Measurements from ENCODE around the gene DENND1A.

The DENND1A gene

DNA sequence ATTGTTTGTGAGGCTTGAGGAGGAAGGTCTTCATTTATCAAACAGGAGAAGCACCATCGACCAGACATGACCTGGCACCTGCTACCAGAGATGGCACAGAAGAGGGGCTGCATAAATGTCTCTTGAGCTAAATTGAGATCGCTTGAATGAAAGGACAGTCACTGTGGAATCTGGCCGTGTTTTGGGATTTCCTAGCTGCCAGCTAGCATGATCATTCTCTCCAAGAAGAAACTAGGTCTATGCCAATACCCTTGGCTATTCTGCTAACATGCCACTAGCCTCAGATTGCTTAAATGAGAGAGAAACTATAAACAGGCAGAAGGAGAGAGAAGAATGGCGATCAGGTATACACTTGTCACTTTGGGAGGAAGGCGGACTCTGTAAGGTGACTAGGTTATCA, 324.6 kb downstream of the DENND1A start:
- DNase-seq: no peak

DNA sequence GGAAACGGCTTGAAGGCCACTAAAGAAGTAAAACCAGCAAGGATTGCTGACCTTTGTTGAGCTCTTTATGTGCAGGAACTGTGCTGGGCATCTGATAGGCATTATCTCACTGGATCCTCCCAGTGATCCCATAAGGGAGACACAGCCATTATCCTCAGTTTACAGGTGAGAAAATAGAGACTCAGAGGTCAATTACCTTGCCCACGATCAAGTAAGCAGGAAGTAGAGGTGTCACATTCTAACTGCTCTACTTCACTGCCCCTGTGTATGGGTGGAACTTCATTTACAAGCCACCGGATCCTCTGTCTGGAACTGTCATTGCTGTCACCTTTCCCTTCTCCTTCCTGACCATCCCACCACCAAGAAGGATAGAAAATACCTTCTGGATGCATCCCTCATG, 325.1 kb downstream of the DENND1A start:
- DNase-seq: no peak

DNA sequence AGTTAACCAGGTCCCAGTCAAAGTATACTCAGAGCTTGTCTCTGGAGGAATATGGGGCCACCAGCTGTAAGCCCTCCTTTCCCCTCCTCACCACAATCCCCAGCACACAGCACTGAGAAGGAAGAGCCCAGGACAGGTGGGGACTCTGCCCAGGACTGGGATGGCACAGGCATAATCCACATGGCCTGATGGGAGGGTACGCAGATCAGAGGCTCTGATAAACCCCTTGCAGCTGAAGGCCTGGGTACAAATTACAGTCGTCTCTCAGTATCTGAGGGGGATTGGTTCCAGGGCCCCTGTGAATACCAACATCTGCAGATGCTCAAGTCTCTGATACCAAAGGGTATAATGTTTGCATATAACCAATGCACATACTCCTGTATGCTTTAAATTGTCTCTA, 328.1 kb downstream of the DENND1A start:
- DNase-seq: no peak

DNA sequence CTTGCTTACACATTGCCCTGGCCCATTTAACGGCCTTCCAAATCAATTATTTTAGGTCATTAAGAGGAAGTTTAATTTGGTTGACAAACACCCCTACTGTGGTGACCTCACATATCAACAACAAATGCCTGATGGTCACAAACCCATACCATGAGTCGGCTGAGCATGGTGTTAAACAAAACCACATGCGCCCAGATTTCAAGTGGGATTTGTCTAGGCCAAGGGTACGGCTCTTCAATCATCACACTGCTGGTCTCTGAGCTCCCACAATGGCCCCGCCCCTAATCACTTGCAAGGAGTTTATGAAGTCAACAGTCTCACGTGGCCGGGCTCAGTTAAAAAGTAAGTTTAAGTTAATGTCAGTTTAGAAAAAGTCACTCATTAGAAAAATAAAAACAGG, 330.1 kb downstream of the DENND1A start:
- DNase-seq: peak in 1 of 2 experiments; percentile 31

DNA sequence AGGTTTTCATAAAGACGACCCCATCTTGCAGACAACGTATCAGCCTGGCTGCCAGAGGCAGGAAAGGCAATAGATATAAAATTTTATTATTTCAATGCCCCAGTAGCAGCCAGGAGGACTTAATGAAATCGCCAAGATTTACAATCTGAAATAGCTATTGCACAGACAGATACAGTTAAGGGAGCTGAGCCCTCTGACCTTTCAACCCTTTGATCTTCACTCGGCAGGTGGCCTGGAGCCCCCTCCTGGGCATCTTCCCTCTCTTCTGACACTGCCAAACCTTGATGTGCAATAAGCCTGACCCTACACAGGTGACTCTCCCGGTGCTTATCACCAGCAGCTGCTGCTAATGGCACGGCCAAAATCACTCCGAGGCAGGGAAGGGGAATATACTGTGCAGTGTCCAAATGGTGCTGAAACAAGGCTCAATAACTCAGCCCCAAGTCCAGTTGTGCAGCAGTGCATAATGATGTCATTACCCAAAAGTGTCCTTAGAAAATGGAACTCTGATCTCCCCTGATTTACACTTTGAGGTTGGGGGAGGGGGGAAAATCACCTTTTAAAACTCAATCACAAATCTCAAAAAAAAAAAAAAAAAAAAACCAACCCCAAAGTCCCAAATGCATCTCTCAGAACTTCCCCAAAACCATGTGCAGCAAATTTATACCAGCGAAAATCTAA, 331.9 kb downstream of the DENND1A start:
- no peak for DNase-seq

DNA sequence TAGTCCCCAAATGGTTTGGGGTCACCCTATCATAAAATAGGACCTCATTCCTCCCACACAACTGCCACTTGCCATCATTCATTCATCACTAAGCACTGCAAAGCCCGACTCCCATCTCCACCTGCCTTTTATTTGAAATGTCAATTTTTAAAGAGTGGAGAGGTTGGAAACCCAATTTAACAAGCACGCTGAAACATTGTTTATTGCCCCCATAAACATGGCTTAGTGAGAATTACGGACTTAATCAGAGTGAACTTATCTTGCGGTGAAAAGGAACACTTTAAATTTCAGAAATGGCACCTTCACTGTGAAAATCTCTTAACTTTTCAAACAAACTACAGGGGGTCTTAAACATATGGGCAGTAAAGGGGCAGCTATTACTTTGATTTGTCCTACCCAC, 332.9 kb downstream of the DENND1A start:
- DNase-seq: no peak

DNA sequence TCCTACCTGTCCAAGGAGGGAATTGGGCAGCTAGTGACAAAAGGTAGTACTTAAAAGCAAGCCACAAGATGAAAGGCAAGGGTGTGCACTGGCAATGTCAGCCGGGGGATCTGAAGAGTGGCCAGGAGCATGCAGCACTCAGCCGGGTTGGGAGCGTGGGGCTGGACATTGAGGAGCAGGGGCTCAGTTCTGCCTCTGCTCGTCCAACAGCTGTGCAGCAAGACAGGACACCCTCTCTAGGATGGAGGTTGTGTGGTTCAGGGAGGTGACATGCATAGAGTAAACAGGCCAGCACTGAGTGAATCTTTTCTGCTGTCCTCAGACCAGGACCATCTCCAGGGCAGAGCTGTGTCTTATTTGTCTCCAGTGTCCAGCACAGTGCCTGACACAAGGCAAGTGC, 338.6 kb downstream of the DENND1A start:
- no peak for DNase-seq

DNA sequence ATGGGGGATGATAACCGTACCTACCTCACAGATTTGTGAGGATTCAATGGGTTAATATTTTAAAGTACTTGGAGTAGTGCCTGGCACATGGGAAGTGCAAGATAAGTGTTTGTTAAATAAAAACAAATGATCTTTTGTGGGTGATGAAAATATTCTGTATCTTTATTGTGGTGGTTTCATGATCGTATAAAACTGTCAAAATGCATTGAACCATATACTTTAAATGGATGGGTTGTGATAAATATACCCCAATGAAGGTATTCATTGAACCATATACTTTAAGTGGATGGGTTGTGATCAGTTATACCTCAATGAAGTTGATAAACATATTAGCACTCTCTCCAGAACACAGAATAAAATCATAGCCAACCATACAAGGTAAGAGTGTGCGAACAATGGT, 339.4 kb downstream of the DENND1A start:
- DNase-seq: no peak

DNA sequence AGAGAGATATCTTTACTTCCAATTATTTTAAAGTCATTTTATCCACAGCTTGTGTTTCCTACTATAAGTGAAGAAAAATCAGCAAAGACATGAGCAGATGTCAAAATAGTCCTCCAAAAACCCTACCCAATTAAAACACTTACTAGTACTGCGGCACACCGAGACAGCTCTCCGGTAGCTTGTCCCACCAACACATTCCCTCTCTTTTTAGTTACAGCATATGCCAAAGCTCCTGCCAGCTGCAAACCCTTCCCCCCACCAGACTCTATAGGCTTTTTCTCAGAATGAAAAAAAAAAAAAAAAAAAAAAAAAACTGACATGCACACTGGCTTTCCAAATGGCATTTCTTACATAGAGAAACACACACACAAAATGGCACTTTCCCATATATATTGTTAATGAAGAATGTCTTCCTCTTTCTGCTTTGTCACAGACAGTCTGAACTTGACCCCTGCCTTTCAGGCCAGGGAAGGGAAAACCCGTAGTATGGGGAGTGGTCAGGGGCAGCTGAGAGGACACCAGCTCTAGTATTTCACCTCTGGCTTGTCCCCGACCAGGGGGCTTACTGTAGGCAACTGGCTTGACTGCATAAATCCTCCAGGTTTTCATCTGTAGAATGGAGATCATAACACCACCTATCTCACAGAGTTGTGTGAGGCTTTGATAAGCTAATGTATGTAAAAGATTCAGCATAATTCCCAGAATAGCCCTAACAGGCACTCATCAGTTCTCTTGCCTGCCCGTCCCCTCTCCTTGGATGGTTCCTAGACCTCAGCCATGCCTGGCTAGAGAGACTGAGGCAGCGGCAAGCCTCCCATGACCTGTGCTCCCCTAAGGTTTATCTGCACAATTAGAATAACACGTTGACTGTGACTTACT, 340.3 kb downstream of the DENND1A start:
- DNase-seq: no peak

DNA sequence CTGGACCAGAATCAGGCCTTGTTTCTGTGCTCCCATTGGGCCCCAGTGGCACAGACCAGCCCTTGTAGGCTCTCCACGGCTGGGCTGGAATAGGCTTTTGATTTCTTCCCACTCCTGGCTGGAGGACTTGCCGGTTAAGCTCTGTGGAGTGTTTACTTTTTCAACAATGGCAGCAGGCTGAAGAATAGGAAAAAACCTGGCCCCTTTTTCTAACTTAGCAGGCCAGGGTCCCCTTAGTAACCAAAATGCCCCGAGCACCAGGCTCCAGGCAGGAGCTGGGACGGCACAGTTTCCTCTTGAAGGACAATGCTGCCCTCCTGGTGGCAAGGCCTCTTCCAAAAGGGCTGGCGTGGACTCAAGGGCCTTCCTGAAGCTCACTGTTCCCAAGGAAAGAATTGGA, 343.7 kb downstream of the DENND1A start:
- no peak for DNase-seq

DNA sequence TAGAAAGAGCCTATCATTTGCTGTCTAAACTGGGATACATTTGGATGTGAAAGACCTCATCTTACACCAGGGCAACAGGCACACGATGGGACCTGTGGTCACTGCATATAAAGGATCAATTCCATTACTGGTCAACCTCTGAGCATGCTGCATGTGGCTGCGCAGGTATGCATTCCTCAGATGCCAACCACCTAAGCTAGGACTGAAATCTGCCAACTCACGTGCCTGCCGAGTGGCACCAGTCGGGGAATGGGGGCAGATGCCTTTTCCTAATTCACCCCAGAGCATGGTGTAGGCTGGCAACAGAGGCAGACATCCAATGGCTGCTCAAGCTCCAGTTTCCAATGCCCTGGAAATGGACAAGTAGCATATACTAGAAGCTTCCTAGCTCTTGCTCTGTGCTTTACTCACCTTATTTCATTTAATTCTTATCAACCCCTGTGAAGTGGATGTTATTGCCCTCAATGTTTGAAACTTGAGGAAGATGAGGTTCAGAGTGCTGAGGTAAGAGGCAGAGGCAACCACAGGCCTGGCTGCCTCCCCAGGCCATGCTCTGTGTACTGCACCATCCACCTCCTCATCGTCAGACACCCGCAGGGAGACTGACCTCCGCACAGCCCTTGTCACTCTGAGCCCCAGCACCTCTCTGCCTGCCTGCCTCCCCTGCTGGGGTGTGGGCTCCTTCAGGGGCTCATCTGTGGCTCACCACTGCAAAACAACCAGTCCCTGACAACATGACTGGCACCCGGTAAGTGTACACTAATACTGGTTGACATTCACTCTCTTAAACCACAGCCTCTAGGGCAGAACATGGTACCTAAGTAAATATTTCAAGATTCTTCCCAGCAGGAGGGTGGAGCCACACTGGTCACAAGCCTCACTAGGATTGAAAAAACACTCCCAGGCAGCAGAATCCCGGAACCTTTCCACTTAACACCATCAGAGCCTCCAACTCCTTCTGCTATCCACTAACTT, 345.4 kb downstream of the DENND1A start:
- no peak for DNase-seq

DNA sequence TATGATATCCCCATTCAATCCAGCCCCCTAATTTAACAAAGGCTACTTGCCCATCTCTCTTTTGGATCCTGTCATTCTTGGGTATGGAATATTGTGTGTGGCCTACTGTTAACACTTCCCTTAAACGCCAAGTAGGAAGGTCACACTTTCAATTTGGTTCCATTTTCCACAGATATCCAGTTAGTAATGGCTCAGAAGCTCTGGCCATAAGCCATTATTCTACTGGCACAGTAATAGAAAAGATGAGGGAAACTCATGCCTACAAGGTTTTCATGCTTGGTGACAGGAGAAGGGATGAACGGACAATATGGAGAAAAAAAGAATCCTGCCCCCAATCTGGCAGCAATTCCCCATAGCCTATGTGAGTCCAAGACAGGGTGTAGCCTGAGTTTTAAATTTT, 346.3 kb downstream of the DENND1A start:
- no peak for DNase-seq

DNA sequence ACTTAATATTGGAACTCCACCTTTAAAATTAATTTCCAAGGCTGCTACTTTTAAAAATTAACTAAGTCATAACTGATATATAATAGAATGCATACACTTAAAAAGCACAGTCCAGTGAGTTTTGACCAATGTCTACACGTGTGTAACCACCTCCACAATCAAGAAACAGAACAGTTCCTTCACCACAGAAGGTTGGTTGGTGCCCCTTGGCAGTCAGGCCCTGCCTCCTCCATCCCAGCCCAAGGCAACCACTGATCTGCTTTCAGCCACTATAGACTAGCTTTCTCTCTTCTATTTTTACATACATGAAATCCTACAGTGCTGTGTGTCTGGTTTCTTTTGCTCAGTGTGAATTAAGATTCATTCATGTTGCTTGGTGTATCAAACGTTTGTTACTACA, 358.7 kb downstream of the DENND1A start:
- DNase-seq: no peak

DNA sequence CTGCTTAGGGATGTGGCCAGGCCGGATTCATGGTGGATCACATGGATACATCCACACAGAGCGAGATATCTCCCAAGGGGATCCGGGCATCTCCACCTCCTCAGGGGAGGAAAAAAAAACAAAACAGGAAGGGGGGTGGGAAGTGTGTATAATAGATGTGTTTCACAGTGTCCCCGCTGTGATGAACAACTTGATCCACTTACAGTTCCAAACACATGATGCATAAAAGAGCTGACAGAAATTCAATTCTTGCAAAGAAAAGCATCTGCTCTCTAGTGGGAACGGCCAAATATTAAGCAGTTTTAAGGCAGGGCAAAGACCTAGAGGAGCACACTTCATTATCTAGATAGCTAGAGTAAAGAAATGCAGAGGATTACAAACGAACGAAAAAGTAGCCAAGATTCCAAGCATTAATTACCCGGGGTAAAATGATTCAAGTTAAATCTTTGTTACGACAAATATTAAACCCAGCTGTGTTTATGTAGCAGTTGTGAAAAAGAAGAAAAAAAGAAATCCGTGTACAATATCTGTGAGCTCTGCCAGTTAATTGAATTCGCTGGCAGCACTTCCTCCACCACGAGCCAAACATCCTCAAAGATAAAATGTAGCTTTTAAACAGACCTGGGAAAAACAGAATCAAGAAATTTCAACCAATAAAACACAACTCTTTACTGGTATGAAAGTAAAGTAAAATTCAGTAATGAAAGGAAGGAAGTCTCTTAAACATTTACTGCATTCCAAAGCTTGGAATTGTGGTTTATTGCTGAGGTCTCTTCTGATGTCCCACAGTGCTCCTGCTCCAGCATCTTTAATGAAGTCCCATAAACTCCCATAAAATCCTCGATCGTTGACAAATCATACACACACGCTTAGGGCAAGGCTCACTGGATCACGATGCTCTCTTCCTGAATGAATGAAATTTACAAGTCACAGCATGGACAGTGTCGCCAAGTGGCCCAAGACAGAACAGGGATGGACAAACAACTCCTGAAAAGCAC, 360.9 kb downstream of the DENND1A start:
- no peak for DNase-seq

DNA sequence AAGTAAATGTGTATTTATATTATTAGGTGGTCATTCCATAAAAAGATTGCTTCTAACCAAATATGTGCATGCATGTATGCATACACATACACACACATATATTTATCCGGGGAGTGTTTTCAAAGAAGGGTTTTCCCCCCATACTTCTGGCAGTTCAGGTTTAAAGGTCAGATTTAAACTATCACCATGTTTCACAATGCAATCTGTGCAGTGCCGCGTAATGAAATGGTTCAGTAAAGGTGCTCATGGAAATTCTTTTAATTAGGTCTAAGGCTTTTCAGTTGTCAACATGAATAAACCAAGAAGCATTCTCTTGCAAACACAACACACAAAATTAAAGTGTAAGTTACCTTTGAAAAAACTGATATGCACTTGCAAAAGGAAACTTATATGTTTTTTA, 362.9 kb downstream of the DENND1A start:
- no peak for DNase-seq

DNA sequence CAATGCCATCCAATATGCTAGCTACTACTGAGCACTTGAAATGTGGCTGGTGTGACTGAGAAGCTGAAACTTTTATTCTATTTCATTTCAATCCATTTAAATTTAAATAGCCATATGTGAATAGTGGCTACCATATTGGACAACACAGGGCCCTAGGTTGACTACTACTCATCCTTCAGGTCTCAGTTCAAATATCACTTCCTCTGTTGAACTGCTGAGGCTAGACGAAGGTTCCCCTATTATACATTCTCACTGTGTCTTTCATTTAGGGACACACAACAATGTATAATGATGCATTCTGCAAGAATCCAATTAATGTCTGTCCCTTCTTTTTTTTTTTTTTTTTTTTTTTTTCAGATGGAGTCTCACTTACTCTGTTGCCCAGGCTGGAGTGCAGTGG, 365.3 kb downstream of the DENND1A start:
- DNase-seq: no peak

DNA sequence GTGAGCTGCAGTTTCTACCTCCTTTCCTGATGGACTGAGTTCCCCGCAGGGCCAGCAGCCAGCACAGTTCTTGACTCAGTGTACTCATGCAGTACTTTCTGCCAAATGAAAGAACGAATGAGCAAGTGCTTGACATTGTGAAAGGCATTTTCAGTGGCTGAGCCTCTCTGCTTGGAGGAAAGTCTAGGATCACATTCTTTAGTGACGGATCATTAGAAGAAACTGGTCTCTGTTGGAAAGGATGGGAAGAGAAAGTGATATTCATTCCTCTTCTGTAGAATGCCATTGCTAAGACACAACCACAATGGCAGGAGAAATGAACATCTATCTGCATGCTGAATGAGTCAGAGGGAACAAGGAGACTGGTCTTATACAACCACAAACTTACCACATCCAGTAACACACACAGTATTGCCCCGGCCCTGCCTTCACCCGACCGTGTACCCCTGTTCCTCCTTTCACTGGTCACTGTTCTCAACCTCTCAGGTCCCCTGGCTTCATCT, 367.0 kb downstream of the DENND1A start:
- DNase-seq: no peak

DNA sequence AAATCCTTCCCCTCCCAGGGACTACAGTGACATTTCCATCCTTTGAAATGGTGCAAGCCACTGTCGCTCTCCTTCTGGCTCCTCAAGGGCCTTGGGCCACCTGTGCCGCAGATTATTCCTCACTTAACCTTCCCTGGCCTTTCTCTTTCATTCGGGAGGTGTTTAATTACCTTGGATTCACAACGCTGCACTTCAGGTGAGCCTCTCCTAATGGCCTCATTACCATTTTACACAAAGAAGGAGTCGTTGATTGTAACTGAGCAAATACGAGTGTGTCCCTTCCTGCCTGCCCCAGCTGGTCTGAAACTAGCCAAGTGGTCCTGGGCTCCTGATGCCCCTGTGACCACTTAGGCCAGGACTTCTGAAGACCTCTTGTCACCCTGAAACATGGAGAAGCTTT, 368.9 kb downstream of the DENND1A start:
- peak; percentile 47 to 80 for DNase-seq

DNA sequence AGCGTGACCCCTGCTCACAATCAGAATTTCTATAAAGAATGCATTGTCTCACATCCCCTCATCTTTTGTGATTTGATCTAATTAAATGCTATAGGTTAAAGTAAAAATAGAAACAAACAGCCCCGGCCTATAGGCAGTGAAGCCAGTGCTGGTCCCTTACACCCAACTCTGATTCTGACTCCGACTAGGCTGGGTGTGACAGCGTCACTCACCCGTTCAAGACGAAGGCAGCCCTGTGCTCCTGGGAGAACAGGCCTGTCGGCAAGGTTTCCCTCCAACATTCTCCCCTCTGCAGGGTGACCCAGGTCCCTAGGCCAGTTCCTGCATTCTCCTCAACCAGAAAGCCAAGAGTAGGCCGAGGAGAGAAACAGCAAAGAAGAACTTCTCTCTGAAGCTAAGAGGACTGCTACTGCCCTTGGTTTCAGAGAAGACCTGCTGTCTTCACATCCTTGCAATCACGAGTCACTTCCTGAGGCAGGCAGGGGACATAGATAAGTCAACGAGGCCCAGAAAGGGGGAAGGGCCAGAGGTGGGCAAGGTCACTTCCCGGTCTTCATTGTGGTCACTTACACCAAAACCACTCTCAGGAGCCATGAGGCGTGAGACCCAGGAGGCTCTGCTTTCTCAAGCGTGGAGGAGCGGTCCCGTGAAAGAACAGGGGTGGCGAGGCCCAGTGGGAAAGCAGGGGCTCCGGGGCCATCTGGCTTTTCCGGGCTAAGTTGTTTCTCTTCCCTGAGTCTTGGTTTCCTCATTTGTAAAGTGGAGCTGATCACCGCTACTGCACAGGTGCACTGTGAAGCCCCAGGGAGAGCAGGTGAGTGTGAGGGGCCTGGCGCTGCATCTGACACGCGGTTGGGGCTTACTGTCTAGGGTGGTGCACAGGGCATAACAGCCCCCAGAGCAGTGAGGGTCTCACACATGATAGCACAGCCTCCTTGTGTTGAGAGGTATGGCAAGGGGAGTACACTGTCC, 373.2 kb downstream of the DENND1A start:
- no peak for DNase-seq

DNA sequence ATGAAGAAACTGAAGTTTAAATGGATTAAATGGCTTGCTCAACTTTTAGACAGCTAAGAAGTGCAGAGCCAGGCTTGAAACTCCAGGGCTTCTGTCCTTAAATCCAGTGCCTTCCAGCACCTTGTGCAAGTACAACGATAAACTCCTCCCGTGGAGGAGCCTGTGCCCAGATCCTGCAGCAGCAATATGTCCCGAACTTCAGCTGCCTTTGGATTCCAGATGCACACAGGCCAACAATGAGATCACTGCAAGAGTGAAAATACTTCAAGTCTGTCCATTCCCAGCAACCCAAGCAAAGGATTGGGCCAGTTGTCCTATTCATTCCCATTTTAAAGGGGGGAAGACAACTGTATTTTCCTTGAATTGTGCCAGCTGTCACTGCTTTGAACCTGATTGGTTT, 374.3 kb downstream of the DENND1A start:
- no peak for DNase-seq

DNA sequence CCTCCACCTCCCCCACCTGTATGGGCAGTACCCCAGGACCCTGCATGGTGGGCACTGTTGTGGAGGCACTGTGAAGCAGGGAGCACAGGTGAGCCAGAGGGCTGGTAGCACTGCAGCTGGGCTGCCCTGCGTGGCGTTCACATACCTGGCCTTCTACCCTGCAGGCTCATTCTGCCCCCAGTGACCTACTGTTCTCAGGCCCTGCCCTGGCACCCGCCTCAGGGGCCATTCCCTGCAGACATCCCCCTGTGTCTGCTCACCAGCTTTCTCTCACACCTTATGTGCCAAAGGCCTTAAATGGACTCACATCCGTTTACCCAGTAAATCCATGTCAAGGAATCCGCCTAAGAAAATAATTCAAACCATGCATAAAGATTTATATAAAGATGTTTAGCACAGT, 377.4 kb downstream of the DENND1A start:
- DNase-seq: no peak

All from NCI-H524 (cell line).